Activated T-cell treated with anti-CD3 and anti-CD28 coated beads, Interleukin-2, amount 50 U/mL, for 48 hours (primary cell): ENCODE data around the gene TMEM273.
A peak's percentile ranks its signal among the peaks of the same experiment; 100 is the strongest.

ENCODE experiments used
- DNase-seq, 2 experiments: peaks; one replicate each; pipeline ENCODE4 v3.0.0-alpha.2; 2020

TMEM273 gene

DNA sequence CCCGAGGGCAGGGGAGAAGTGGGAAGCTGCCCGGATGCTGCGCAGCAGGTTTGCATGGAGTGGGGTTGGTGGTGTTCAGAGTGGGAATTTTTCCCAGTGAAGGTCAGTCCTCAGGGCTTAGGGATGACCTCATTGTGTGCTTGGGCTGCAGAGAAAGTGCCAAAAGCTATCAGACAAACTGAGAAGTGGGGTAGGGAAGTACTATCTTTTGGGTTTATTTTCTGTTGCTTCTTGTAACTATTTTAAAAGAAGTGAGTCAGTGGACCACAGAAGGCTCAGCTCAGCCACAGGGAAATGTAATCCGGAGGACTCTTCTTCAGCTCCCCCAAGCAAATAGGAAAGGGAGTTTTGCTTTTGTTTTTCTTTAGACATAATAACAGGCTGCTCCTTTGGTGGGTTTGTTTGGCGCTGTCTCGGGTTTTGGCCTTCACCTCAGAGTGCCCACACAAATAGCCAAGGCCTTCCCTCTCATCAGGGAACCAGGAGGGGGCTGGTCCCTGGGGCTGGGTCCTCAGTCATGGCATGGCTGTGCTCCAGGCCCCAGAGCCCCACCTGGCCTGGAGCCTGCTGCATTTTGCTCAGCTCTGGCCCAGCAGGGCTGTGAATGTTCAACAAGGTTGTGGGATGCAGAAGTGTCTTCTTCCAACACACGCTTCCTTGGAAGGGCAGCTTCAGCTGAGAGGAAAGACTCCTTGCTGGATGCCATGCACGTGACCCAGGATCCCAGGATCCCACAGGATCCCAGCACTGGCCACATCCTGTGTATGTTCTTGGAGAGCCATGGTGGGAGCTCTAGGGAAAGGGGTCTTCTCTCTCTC, 49.0 kb downstream of the TMEM273 start:
- DNase-seq = no peak

DNA sequence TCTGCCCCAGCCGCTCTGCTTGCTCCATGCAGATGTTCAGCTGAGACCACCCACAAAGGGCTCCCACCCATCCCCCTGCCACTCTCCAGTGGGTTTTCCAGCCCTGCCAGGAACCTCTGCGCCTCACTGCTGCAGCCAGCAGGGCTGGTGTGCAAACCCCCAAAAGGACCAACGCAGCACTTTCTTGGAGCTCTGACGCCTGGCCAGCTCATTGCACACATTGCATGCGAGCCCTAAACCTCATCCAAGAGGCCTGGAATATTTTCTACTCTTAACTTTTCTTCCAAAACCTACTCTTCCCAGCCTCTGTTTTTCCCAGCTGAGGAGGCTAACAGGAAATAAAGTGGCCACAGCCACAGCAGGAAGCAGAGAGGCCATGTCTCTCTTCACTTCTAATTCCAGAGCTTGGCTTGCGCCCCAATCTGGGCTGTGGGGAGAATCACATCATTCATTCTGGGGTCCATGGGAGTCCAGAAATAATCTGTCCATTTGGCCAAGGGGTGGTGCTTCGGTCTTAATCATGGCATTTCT, 49.8 kb downstream of the TMEM273 start:
- DNase-seq = no peak

DNA sequence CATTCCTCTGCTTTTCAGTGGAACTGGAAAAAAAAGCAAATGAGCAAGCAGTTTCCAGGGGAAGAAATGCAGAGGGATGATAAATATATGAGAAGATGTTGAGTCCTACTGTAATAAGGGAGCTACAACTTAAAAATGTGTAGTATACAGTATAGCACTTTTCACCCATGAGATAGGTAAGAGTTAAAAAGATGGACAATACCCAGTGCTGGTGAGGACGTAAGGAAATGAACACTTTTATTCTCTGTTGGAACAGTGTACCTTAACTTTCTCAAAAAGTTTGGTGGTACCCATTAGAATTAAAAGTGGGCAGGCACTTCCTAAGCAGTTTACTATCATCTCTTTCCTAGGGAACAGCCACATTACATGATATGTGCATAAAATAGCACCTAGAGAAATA, 51.7 kb downstream of the TMEM273 start:
- DNase-seq = no peak

DNA sequence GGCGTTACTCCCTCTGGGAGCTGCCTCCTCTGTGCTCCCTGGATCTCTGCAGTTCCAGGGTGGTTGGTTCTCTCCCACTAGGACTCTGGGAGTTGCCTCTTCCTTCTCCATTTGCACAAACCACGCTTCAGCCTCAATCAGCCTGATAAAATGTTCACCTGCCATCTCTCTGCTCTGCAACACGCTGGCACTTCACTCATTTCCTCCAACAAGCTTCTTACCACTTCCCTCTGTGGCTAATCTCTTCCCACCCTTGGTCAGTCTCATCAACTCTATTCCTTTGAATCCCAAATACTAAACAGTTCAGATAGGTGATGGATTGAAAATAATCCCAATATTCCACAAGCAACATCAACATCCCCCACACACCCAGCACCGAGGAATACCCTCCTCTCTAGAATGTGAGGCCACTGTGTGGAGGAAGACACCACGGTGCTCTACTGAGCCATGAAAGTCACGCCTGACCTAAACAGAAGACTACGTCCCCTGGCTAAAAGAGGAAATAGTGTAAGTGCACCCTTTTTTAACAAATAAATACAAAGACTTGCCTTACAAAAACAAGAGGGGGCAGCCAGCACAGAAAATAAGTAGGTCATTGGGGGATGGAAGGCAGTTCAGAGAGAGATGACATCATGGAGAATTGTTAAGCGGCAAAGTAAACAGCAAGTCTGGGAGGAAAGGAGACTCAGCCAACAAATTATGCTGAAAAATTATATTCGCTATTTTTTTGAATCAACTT, 52.4 kb downstream of the TMEM273 start:
- no peak for DNase-seq

DNA sequence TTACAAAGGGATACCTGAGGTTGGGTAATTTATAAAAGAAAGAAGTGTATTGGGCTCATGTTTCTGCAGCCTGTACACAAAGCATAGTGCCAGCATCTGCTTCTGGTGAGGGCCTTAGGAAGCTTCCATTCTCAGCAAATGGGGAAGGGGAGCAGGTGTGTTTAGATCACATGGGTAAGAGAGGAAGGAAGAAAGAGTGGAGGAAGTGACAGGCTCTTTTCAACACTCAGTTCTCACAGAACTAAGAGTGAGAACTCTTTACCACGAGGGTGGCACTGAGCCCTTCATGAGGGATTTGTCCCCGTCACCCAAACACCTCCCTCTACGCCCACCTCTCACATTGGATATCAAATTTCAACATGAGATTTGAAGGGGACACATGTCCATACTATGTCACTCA, 53.9 kb downstream of the TMEM273 start:
- no peak for DNase-seq

DNA sequence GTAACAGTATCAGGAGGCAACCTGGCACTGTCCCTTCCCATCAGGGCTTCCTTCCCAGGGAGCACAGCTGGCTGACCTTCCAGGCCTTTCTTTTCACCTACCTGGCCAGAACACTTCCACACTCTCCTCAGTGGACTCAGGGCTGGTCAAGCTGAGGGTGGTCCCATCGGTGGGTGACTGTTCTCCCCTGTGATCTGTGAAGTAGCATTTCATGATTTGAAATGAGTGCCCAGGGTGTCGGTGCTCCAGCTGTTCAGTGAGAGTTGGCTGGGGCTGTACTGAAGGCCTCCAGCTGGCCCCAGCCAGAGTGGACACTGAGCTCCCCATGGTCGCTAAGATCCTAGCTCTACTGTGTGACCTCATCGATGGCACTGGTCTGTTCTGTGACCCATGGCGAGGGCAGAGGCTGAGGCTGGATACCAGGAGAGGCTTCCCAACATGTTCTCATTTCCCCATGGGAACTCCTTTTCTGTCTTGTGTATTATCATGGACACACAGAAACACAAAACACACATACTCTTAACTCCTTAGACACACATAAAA, 54.4 kb downstream of the TMEM273 start, which contains the start of gene FAM170B:
Gene FAM170B, minus strand, starts transcription at position 316 of the 543 bp plus-strand sequence. Its CDS starts 103 bp downstream, at position 213.
- no peak for DNase-seq

DNA sequence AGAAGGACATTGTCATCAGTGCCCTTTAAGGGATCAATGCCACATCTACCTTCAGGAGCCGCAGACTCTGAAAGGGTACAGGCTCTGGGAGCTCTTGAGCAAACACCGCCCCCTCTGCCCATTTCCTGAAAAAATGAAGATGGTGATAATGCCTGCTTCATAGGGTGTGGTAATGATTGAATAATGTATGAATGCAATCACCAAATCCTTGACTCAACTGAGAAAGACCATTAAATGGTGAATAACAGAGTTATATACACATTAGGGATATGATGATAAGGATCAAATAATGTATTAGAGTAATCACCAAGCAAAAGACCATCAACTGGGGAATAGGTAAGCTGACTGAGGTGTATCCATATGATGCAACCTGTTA, 55.8 kb downstream of the TMEM273 start:
- no peak for DNase-seq

DNA sequence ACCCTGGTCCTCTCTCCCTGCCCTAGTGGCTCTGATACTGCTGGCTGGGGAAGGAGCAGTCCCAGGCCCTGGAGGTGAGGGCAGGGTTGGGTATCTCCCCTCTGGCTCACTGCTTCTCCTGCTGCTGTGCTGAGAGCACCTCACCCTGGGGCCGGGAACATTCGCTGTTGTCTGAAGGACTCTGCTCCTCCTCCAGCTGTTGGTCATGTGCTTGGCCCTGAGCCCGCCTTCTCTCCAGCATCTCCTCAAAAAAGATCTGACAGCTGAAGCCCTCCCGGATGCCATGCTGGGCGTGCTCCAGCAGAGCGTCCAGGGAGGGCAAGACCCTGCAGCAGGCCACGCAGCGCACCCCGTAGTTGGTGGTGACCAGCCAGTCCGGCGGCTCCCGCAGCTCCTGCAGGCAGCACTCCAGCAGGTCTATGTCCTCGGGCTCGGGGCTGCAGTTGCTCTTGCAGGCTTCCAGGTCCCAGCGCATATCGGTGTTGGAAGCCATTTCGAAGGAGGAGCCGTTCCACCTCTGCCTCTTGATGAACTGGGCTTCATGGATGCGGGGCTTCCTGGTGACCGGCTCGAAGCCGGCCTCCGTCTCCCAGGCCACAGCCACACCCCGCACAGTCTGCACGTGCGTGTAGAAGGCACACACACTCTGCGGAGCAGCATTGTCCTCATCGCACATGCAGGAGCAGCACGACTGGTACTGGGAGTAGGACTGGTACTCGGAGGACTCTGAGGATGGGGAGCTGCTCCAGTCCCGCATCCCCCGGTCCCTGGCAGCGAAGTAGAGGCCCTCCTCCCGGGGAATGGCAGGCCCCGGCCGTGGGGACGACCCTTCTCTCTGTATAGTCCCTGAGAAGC, 56.5 kb downstream of the TMEM273 start:
- DNase-seq = no peak

DNA sequence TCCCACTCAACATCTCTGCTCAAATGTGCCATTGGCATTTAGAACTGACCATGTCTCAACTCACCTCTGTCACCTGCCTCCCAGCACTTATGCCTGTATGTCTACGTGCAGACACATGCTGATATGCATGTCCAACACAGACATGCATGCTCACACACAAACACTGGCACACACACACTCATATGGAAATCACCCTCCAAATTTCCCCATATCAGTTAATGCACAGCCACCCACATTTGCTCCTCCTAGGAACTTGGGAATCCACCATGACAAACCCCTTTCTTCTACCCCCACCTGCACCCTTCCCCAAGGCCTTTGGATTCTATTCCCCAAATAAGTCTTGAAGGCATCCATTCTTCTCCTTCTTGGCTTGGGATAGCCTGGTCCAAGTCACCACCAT, 58.8 kb downstream of the TMEM273 start:
- DNase-seq = no peak

DNA sequence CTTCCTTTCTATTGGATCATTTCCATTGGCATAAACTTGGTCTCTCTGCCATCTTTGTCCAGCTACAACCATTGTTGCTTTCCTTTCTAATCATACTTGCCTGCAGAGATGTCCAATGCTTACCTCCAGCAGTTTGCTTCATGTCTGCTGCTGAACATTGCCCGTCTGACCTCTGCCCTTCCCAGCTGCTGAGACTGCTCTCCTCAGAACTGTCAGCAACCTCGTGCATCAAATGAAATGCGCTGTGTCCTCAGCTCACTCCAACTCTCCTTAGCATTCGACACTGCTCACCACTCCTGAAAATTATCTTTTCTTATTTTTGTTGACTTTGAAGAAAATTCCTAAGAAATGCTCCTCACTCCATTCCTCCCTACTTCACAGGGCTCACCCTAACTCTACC, 59.3 kb downstream of the TMEM273 start:
- no peak for DNase-seq

DNA sequence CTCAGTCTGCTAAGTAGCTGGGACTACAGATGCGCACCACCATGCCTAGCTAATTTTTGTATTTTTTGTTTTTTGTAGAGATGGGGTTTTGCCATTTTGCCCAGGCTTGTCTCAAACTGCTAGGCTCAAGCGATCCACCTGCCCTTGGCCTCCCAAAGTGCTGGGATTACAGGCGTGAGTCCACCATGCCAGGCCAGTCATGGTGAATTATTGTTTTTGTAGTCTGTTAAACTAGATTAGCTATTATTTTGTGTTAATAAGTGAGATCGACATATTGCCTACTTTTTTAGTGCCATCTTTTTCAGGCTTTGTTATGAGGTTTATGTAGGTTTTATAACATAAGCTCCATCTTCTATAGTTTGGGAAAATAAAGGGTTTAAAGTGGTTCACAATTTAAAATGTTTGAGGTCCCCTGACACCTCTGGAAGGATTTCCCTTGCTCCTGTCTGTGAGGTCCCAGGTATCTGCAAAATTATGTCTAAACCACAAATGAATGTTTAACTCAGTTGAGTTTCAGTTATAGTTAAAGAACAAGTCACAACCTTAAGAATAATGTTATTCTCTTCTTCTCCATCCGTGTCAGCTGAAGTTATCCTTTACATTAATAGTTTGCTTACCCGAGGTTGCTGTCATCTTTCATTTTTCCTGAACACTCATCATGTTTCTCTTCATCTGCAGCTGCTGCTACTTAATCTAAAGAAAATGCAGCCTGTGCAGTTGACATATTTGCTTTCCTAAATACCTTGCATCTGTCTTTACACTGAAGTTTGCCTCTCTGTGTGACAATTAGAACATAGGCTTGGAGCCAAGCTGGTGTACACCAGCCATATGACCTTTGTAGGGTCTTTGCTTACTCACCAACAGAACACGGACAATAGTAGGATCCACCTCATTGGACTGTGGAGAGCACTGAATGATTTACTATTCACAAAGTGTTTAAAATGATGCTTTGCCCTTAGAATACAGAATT, 63.9 kb downstream of the TMEM273 start:
- DNase-seq = no peak

DNA sequence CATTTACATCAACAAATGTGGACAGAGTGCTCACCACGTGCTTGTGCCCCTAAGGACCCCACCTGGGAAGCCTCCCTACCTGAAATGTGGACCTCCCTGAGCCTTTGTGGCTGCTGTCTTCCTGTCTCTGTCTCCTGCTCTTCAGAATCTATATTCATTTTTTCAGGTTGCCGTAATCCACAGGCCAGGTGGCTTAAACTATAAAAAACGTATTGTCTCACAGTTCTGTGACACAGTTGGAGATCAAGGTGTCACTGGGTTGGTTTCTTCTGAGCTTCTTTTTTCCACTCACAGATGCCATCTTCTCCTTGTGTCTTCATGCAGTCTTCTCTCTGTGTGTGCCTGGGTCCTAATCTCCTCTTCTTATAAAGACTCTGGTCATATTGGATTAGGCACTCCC, 67.3 kb downstream of the TMEM273 start:
- no peak for DNase-seq

DNA sequence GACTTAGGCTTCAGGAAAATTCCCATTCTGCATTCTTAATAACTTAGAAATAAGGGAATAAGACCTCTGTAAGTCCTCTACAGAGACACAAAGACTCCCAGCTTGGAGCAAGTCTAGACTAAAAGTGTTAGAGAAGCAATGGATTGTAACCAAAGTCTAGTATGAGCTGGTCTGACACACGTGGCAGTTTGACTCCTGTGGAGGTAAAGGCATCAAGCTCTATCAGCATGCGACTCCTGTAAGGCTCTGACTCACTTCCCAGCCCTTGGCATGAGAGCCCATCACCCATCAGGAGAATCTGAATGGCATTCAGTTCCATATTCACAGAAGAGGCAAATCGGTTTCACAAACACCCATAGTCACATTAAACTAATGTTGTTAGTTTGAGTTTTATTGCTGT, 68.4 kb downstream of the TMEM273 start:
- DNase-seq = no peak

DNA sequence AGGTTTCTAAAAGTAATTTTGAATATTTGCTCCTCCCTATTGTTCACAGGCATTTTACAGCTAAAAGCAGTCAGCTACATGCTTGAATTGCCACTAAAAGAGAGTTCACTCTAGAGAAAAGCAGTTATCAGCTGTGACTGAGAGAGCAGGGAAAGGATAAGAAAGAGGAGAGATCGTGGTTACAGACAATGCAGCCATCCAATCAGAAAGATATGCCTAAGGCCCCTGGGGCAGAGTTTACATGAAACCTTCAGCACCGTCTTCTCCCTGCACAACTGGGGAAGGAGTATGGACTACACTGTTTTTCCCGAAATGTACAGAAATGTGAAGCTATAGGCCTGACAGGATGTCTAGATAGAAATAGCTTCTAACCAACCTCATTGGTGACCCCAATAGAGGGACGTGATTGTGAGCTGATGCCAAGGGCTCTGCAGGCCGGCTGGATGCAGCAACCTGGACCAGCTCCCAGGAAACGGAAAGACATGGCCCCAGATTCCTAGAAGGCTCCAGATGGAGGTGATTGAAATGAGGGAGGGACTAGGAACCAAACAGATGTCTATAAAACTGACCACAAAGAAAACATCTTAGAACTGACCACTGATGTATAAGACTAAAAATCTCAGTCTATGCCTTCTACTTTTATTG, 69.6 kb downstream of the TMEM273 start:
- DNase-seq = no peak

DNA sequence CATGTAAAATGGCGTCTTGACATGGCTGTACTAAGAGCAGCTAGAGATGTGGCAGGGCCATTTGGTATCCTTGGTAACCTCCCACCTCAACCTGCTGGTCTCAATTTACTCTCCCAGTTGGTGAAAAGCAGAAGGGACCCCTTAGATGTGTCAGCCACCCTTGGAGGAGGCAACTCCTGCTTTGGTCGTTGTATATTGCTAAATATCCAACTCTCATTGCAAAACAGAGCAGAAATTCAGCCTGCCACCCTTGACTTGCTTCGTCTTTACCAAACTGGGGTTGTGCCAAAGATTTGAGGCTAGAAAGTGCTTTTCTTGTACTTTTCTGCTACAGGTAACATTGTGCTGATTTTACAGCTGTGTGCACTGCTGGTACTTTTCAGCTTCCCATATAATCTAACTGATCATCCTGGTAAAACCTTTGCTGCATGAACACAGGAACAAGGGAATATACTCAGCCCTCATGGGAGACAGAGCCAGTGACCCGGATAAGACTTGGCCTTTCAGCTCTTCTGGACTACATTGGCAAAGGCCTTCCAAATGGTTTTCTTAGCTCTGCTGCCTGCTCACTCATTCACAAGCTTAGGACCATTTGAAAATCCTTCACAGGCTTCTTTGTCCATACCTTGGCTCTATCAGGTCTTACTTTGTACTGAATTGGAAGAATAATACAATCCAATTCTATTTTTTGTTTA, 70.7 kb downstream of the TMEM273 start:
- no peak for DNase-seq

DNA sequence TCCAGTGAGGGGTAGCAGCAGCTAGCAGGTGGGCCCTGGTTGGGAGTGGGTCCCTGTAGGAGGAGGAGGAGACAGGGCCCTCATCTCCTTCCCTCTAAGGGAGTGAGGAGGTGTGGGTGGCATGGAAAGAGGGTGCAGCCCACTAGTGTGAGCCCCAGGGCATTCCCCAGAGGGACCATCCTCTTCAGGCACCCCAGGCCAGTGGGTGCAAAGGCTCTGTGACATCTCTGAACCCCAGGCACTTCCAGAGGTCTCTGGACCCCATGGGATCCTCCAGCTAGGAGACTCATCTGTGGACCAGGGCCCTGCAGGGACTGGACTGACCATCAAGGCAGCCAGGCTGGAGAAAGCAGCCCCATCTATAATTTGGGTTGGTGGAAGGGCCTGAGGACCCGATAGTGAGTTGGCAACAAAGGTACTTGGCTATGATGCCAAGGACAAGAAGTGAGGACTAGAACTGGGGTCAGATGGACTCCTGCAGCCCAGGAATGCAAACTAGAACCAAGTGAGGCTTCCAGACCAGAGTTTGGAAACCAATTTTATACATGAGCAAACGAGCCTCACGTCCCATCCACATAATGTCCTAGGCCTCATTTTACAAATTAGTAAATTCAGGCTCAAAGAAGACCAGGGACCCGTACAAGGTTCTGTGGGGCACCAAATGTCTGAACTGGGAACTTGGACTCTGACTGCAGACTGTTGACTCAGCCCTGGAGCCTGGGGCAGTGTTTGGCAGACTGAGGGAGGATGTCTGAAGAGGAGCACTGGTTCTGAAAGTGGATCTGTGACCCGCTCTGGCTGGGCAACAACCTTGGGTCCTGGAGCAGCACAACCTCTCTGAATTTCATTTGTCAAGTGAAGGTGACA, 71.4 kb downstream of the TMEM273 start:
- no peak for DNase-seq

DNA sequence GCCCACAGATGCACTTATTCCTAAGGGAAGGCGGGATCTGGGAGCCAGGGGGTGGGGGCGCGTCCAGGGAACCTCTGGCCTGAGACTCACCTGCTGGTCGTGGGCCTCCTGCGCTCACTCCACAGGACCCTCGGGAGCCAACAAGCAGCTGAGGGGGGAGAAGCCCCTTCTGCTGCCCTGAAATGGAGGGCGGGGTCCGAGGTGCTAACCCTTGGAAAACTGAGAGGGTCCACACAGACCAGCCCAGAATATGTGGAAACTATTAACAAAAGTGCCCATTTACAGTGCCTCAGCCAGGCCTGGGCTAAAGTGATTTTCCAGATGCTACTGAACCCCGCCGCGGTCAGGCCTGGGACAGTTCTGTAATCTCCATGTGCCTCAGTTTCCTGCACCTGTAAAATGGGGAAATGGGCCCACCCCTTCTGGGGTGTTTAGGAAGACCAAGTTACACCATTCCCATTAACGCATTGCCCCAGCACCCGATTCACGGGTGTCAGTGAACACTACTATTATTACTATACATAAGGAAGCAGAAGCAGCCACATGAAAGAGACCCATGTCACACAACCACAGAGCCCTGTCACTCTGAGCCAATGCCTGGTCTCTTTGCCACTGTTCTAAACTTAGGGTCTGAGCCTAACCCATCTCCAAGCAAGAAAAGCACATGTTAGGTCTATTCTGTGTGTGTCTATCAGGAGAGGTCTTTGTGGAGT, 72.2 kb downstream of the TMEM273 start:
- DNase-seq = no peak

DNA sequence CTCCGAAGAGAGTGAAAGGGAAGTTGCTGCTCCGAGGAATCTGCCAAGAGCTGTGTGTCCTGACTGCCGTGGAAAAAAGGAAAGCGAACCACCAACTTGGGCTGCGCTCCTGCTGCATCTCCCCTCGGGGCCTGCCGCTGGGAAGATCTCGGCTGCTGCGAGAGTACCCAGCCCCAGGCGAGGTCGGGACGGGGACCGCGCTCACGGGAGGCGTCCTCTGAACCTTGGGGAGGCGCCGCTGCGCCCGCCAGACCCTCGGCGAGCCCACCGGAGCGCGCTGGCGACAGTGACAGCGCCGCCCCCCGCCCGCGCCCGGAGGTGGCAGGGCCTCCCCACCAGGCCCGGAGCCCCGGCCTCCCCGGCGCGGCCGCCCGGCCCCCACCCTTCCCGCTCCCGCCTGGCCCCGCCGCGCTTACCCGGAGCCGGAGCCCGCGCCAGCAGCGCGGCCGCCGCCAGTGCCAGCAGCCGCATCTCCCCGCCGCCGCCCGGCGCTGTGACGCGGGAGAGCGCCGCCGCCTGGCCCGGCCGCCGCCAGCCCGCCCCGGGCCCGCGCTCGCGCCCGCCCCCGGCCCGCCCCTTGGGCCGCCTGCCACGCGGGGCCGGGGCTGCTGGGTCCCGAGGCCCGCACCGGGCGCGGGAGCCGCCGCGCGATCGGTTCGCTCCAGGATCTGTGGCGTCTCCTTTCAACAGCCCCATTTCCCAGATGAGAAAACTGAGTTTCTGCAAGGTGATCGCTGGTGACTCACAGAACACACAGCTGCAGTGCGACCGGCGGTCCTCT, 73.0 kb downstream of the TMEM273 start, which contains the start of gene VSTM4:
Gene VSTM4, minus strand, starts transcription at position 508 of the 781 bp plus-strand sequence. Its CDS starts 37 bp downstream, at position 471.
- peak in 1 of 2 experiments; percentile 24 for DNase-seq
